BLaER1 treated with 17β-estradiol and CSF1 and Interleukin-3, amounts not matched to agents 10 nM and 100 nM (cell line): ENCODE measurements around the gene L2HGDH.

Experiments
- H3K27ac ChIP-seq, 11 experiments: shearing (Covaris generic); formaldehyde crosslinking; 2 replicates each; pipeline ENCODE4 v1.8.1; 2022
- H3K27me3 ChIP-seq, 11 experiments: shearing (Covaris generic); formaldehyde crosslinking; 2 replicates each; pipeline ENCODE4 v1.8.1; 2022
- H3K36me3 ChIP-seq, 11 experiments: shearing (Covaris generic); formaldehyde crosslinking; 2 replicates each; pipeline ENCODE4 v1.8.1; 2022
- H3K4me1 ChIP-seq, 10 experiments: shearing (Covaris generic); formaldehyde crosslinking; 2 replicates each; pipeline ENCODE4 v1.8.1; 2022
- H3K4me2 ChIP-seq, 11 experiments: shearing (Covaris generic); formaldehyde crosslinking; 2 replicates each; pipeline ENCODE4 v1.8.1; 2022
- H3K4me3 ChIP-seq, 10 experiments: shearing (Covaris generic); formaldehyde crosslinking; 2 replicates each; pipeline ENCODE4 v1.8.1; 2022
- H3K9ac ChIP-seq, 11 experiments: shearing (Covaris generic); formaldehyde crosslinking; 2 replicates each; pipeline ENCODE4 v1.8.1; 2022
- H3K9me3 ChIP-seq, 11 experiments: shearing (Covaris generic); formaldehyde crosslinking; replicated peaks in 1 of 11; 2 replicates each; pipeline ENCODE4 v1.8.1; 2022
- H4K20me1 ChIP-seq, 11 experiments: shearing (Covaris generic); formaldehyde crosslinking; 2 replicates each; pipeline ENCODE4 v1.8.1; 2022
- Cebpa-rat ChIP-seq, 11 experiments: shearing (Covaris generic); IDR thresholded peaks; 2 replicates each; pipeline ENCODE4 v1.8.1; 2022

L2HGDH gene

DNA sequence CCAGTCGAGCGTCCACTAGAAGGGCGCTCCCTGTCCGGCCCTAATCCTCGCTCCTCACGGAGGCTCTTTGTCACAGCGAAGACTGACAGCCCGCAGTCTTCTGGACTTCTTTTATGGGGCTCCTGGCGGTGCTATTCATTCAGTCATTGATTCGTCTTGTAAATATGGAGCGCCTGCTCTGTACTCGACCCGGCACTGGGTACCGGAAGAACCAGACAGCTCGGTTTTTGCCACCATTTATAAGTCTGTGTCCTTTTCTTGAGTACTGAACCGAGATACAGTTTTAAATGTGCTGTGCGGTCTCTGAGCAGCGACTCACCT lies 665 bp upstream of the L2HGDH start:
- Histone ChIP-seq H3K27me3 (no peaks in the 10 kb centered on the region), H3K9me3 (peaks cover 0 to 32% (median 24%) of the 10 kb centered on the region in 11 experiments; a peak in 20 of 22 replicates), H3K4me3 (peak overlapping the region; percentile 77 to 96 (median 86)), H3K4me2 (peak overlapping the region; percentile 86 to 100 (median 93)), H3K9ac (peak overlapping the region; percentile 78 to 89 (median 87)), H3K36me3 (peaks cover 0 to 30% (median 18%) of the 10 kb centered on the region in 11 experiments; a peak in 20 of 22 replicates), H4K20me1 (peaks cover 0 to 5% (median 0%) of the 10 kb centered on the region in 11 experiments; a peak in 2 of 22 replicates), H3K27ac (peak overlapping the region; percentile 81 to 96 (median 89); a peak in 21 of 22 replicates), H3K4me1 (peaks cover 17 to 24% (median 22%) of the 10 kb centered on the region in 10 experiments)
- no peak for TF ChIP-seq Cebpa-rat (IDR thresholded peaks at IDR 0.05)

DNA sequence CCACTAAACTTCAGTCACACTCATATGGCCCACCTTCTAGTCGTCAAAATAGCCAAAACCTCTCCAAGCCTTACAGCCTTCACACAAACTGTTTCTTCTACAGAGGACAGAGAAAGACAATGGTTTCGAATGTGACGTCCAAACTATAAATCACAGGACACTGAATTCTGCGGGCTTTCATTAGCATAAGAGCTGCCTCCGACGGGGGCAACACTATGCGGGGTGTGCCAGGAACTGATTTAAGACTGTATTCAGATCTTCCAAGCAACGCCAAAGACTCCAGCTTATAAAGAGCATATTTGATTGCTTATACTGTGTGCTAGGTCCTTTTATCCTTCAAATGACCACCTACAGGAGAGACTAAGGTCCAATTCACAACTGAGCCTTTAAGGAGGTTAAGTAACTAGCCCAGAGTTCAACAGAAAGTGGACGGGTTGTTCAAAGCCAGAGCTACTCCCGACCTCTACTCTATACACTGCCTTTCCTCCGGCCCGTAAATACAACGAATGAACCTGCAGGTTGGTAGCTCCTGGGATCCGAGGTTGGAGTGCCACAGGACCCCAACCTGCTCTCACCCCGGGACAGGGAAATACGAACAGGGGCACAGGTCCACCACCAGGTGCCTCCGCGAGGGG lies 575 bp downstream of the L2HGDH start:
- Histone ChIP-seq H3K27ac (peak overlapping the region in 10 of 11 experiments; percentile 81 to 96 (median 90); a peak in 21 of 22 replicates), H3K4me1 (peaks cover 17 to 24% (median 22%) of the 10 kb centered on the region in 10 experiments), H3K9me3 (peaks cover 0 to 33% (median 24%) of the 10 kb centered on the region in 11 experiments; a peak in 20 of 22 replicates), H3K9ac (peak overlapping the region; percentile 78 to 89 (median 87)), H3K27me3 (no peaks in the 10 kb centered on the region), H3K36me3 (peaks cover 0 to 29% (median 18%) of the 10 kb centered on the region in 11 experiments; a peak in 20 of 22 replicates), H3K4me3 (peak overlapping the region; percentile 77 to 96 (median 86)), H4K20me1 (no peaks in the 10 kb centered on the region), H3K4me2 (peak overlapping the region; percentile 82 to 99 (median 91))
- no peak for TF ChIP-seq Cebpa-rat (IDR thresholded peaks at IDR 0.05)

- H4K20me1 ChIP-seq = no peaks in the 10 kb centered on the region
- H3K27me3 ChIP-seq = no peaks in the 10 kb centered on the region
- TF ChIP-seq Cebpa-rat (IDR thresholded peaks at IDR 0.05) = no peak
- no peak overlapping the region for H3K9ac ChIP-seq
- peaks cover 0 to 23% (median 17%) of the 10 kb centered on the region in 11 experiments; a peak in 20 of 22 replicates for H3K9me3 ChIP-seq
- peak overlapping the region in 1 of 10 experiments; percentile 92; a peak in 2 of 20 replicates for H3K4me3 ChIP-seq
- peaks cover 17 to 24% (median 22%) of the 10 kb centered on the region in 10 experiments for H3K4me1 ChIP-seq
- H3K36me3 ChIP-seq = peaks cover 0 to 19% (median 16%) of the 10 kb centered on the region in 11 experiments; a peak in 19 of 22 replicates
- H3K27ac ChIP-seq = no peak overlapping the region
- peak overlapping the region in 8 of 11 experiments; percentile 86 to 94 (median 90); a peak in 13 of 22 replicates for H3K4me2 ChIP-seq
Measured at GRCh38 chr14:50310445-50310844, 1.6 kb downstream of the L2HGDH start.

DNA sequence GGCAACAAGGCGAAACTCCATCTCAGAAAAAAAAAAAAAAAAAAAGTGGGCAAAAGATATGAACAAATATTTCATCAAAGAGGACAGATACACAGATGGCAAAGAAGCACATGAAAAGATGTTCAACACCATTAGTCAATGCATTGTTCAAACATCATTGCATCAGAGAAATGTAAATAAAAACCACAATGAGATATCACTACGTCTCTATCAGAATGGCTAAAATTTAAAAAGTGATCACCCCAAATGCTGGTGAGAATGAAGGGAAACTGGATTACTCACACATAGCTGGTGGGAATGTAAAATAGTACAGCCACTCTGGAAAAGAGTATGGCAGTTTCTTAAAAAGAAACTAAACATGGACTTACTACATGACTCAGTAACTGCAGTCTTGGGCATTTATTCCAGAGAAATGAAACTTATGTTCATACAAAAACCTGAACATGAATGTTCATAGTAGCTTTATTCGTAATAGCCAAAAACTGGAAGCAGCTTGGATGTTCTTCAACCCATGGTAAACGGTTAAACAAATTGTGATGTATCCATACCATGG lies 3.6 kb downstream of the L2HGDH start:
- Histone ChIP-seq H3K4me1 (peaks cover 14 to 27% (median 25%) of the 10 kb centered on the region in 10 experiments), H3K4me3 (no peak overlapping the region), H3K27ac (no peak overlapping the region), H4K20me1 (no peaks in the 10 kb centered on the region), H3K9me3 (peaks cover 0 to 11% (median under 1%) of the 10 kb centered on the region in 11 experiments; a peak in 9 of 22 replicates), H3K27me3 (no peaks in the 10 kb centered on the region), H3K4me2 (no peak overlapping the region), H3K36me3 (peaks cover 0 to 6% (median 0%) of the 10 kb centered on the region in 11 experiments; a peak in 1 of 22 replicates), H3K9ac (no peak overlapping the region)
- TF ChIP-seq Cebpa-rat (IDR thresholded peaks at IDR 0.05) = no peak

DNA sequence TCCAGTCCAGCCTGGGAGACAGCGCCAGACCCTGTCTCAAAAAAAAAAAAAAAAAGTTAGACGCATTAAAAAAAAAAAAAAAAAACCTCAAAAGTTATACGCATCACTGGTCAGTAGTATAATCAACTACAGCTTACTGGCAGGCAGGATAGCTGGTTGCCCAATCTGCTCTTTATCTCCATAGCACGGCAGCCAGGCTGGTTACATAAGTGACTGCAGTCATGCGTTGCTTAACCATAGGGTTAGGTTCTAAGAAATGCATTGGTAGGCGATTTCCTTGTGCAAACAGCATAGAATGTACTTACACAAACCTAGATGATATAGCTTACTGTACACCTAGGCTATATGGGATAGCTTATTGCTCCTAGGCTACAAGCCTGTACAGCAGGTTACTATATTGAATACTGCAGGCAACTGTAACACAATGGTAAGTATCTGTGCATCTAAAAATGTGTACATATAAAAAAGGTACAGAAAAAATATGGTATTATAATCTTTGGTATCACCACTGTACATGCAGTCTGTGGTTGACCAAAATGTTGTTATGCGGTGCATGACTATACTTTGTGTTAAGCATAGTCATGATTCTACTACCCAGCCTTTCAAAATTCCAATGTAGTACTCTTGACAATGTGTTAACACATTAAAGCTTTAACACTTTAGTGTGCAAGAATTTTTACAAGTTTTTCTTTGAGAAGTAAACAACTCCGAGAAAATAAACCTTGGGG lies 8.1 kb downstream of the L2HGDH start:
- no peak; a peak in 1 of 22 replicates for TF ChIP-seq Cebpa-rat (IDR thresholded peaks at IDR 0.05)

DNA sequence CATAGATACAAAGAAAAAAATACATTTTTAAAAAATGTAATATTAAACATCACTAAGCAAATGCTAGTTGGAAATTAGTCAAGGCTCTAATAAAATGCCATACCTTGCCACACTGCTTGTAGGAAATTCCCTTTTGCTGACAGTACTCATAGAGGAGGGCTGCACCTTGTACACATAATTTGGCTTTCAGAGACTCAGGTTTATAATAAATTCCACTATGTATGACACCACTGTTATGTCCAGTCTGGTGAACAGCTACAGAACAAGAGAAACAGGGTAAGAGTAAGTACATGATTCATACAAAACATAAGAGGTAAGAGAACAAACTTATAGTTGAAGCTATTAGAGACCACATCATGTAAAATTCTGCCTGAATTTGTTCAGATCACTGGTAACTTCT lies 10.1 kb downstream of the L2HGDH start:
- TF ChIP-seq Cebpa-rat (IDR thresholded peaks at IDR 0.05) = no peak
- peaks cover 0 to 46% (median 27%) of the 10 kb centered on the region in 11 experiments; a peak in 15 of 22 replicates for H3K36me3 ChIP-seq
- peaks cover 0 to 11% (median 2%) of the 10 kb centered on the region in 11 experiments; a peak in 4 of 22 replicates for H3K9me3 ChIP-seq
- no peaks in the 10 kb centered on the region for H3K27me3 ChIP-seq
- H4K20me1 ChIP-seq = no peaks in the 10 kb centered on the region
- H3K4me2 ChIP-seq = no peak overlapping the region
- no peak overlapping the region for H3K4me3 ChIP-seq
- no peak overlapping the region for H3K27ac ChIP-seq
- H3K4me1 ChIP-seq = peaks cover 0 to 9% (median 3%) of the 10 kb centered on the region in 10 experiments; a peak in 7 of 20 replicates
- H3K9ac ChIP-seq = no peak overlapping the region

More for the DNA sequence above, 8.1 kb downstream of the L2HGDH start:
- peak overlapping the region in 3 of 11 experiments; percentile 10 to 33 (median 16); a peak in 3 of 22 replicates for H3K4me2 ChIP-seq
- peaks cover 0 to 11% (median 2%) of the 10 kb centered on the region in 11 experiments; a peak in 4 of 22 replicates for H3K9me3 ChIP-seq
- H3K36me3 ChIP-seq = peaks cover 0 to 42% (median 25%) of the 10 kb centered on the region in 11 experiments; a peak in 15 of 22 replicates
- H4K20me1 ChIP-seq = no peaks in the 10 kb centered on the region
- peaks cover 0 to 9% (median 3%) of the 10 kb centered on the region in 10 experiments; a peak in 7 of 20 replicates for H3K4me1 ChIP-seq
- no peak overlapping the region for H3K27ac ChIP-seq
- H3K27me3 ChIP-seq = no peaks in the 10 kb centered on the region
- H3K9ac ChIP-seq = no peak overlapping the region
- no peak overlapping the region for H3K4me3 ChIP-seq

DNA sequence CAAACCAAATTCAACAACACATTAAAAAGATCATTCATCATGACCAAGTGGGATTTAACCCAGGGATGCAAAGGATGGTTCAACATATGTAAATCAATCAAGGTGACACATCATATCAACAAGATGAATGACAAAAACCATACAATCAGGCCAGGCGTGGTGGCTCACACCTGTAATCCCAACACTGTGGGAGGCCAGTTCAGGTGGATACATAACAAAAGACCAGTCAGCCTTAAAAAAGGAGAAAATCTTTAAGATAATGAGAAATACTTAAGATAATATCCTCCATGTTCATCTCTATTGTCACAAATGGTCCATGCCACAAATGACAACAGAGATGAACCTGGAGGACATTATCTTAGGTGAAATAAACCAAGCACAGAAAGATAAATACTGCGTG lies 12.4 kb downstream of the L2HGDH start:
- no peak overlapping the region for H3K4me3 ChIP-seq
- peaks cover 0 to 47% (median 31%) of the 10 kb centered on the region in 11 experiments; a peak in 15 of 22 replicates for H3K36me3 ChIP-seq
- H3K27ac ChIP-seq = no peak overlapping the region
- no peak overlapping the region for H3K4me2 ChIP-seq
- H3K4me1 ChIP-seq = peaks cover 0 to 9% (median 3%) of the 10 kb centered on the region in 10 experiments; a peak in 7 of 20 replicates
- no peaks in the 10 kb centered on the region for H3K27me3 ChIP-seq
- H4K20me1 ChIP-seq = no peaks in the 10 kb centered on the region
- TF ChIP-seq Cebpa-rat (IDR thresholded peaks at IDR 0.05) = no peak
- no peak overlapping the region for H3K9ac ChIP-seq
- H3K9me3 ChIP-seq = peaks cover 0 to 5% (median 2%) of the 10 kb centered on the region in 11 experiments; a peak in 2 of 22 replicates

DNA sequence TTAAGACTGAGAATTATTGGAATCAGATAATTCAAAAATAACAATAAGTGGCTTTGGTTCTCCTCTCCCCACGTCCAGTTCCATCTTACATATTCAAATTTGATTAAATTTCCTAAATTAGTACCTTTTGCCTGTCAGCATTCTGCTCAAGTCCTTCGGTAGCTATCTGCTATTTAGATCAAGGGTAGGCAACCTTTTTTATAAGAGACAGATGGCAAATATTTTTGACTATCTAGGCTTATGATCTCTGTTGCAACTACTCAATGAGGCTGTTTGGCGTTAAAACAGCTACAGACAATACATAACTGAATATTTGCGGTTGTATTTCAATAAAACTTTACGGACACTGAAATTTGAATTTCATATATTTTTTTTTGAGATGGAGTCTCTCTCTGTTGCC lies 21.7 kb downstream of the L2HGDH start:
- no peaks in the 10 kb centered on the region for H3K27me3 ChIP-seq
- peaks cover 8 to 26% (median 21%) of the 10 kb centered on the region in 11 experiments; a peak in 20 of 22 replicates for H3K9me3 ChIP-seq
- H3K4me1 ChIP-seq = no peaks in the 10 kb centered on the region
- H3K4me2 ChIP-seq = no peak overlapping the region
- TF ChIP-seq Cebpa-rat (IDR thresholded peaks at IDR 0.05) = no peak
- H3K9ac ChIP-seq = no peak overlapping the region
- H3K27ac ChIP-seq = no peak overlapping the region
- peaks cover 18 to 59% (median 38%) of the 10 kb centered on the region in 11 experiments for H3K36me3 ChIP-seq
- no peak overlapping the region for H3K4me3 ChIP-seq
- H4K20me1 ChIP-seq = no peaks in the 10 kb centered on the region
